Right lobe of liver (tissue), 4 donors: ENCODE data around the gene OSCP1.

Experiments
- CTCF ChIP-seq, 4 donors: fragments of 200-600 bp in 3 of 4; fragments of 450-650 bp in 1 of 4; IDR thresholded peaks; one replicate each; pipeline versions ENCODE4 v1.5.1 to v1.8.0; 2016 to 2022; ENCODE audit warnings: antibody characterized with exemption in 4 of 4, mild to moderate bottlenecking in 2 of 4
- POLR2A ChIP-seq: fragments of 450-650 bp; IDR thresholded peaks from one replicate; pipeline ENCODE4 v1.6.1; 2017; ENCODE audit warnings: antibody characterized with exemption, mild to moderate bottlenecking
- donor health status: DM: no; HTN: no; CAD: no.
- donor health status: DM: no; HTN: no; CAD: no.
- donor health status: DM: no; HTN: yes; CAD: no.

DNA sequence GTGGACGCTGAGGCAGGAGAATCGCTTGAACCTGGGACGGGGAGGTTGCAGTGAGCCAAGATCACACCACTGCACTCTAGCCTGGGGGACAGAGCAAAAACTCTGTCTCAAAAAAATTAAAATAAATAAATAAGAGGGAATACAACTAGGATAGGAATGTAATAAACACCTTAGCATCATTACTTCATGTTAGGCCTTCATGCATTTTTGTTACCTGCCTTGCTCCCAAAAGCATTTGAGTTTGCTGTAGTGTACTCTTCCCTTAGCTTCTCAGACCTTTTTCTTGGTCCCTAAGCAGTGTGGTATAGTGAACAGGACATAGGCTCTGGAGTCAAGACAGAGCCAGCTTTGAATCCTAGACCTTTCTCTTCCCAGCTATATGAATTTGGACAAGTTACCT is 2.8 kb upstream of the OSCP1 start:
- no peak for TF ChIP-seq CTCF (IDR thresholded peaks at IDR 0.05)
- no peak for TF ChIP-seq POLR2A
